ENCODE data around the gene CFAP119.

GRCh38 chr16:30725418-30725792, 36.5 kb downstream of the CFAP119 start:
- TF ChIP-seq CTCF (IDR thresholded peaks at IDR 0.05; ENCODE audit: low read length) (no peak), EZH2 (IDR thresholded peaks at IDR 0.05; ENCODE audit: borderline replicate concordance, low read length) (no peak)

All from OCI-LY1 (cell line).